A673 (cell line): ENCODE results near the gene SLC38A3. TPM values are rescaled to one million over a fixed set of nuclear protein-coding genes. Genes with fewer than 3 reads are reported as not detected.

Source experiments
- BruUV-seq: library from RNA; stranded (reverse); fragments of 400-500 nt; replicated peaks from 2 replicates; lab custom pipeline; 2021; lab: Mats Ljungman, UMichigan
- CTCF ChIA-PET: fragments of 300-600 bp; sonication (Branson Sonifier 250); formaldehyde crosslinking; loops from one replicate; lab custom pipeline; 2022; ENCODE audit warnings: antibody characterized with exemption; lab: Charles Lee
- POLR2A ChIA-PET: fragments of 300-600 bp; sonication (Branson Sonifier 250); formaldehyde crosslinking; loops from one replicate; lab custom pipeline; 2022; ENCODE audit warnings: antibody characterized with exemption; ENCODE audit not compliant: low non-redundant PET; lab: Charles Lee
- DNase-seq: peaks from one replicate; pipeline ENCODE4 v3.0.0-alpha.2; 2015; ENCODE audit warnings: low spot score
- H3K27ac ChIP-seq: fragments of 200-600 bp; sonication (generic); 2 replicates; pipeline ENCODE4 v1.5.1; 2016; ENCODE audit warnings: mixed run types, low read depth, mild to moderate bottlenecking, mixed read lengths, antibody characterized with exemption, low read length; ENCODE audit not compliant: poor library complexity, severe bottlenecking
- H3K27me3 ChIP-seq: fragments of 200-600 bp; sonication (generic); replicated peaks from 2 replicates; pipeline ENCODE4 v1.6.1; 2017; ENCODE audit warnings: mixed run types, low read depth, mild to moderate bottlenecking, mixed read lengths, antibody characterized with exemption, low read length; ENCODE audit not compliant: insufficient read depth, poor library complexity
- H3K36me3 ChIP-seq: fragments of 200-600 bp; sonication (generic); 2 replicates; pipeline ENCODE4 v1.6.1; 2016; ENCODE audit warnings: mixed run types, mild to moderate bottlenecking, mixed read lengths, antibody characterized with exemption, low read length; ENCODE audit not compliant: insufficient read depth, poor library complexity, severe bottlenecking
- H3K4me1 ChIP-seq: fragments of 200-600 bp; sonication (generic); 2 replicates; pipeline ENCODE4 v1.6.1; 2017; ENCODE audit warnings: mixed run types, mild to moderate bottlenecking, mixed read lengths, antibody characterized with exemption, low read length; ENCODE audit not compliant: insufficient read depth, poor library complexity, severe bottlenecking
- H3K4me3 ChIP-seq: fragments of 200-600 bp; sonication (generic); 2 replicates; pipeline ENCODE4 v1.5.1; 2016; ENCODE audit warnings: low read depth, mixed run types, mild to moderate bottlenecking, mixed read lengths, low read length; ENCODE audit not compliant: poor library complexity, severe bottlenecking
- H3K9me3 ChIP-seq: fragments of 200-600 bp; sonication (generic); 2 replicates; pipeline ENCODE4 v1.6.1; 2016; ENCODE audit warnings: mixed run types, low read depth, mild to moderate bottlenecking, mixed read lengths, antibody characterized with exemption, low read length; ENCODE audit not compliant: poor library complexity, severe bottlenecking
- CTCF ChIP-seq: fragments of 300-800, 200-600 bp; sonication (generic); conservative IDR thresholded peaks from 2 replicates; pipeline ENCODE4 v1.5.1; 2017; ENCODE audit warnings: low read depth, mild to moderate bottlenecking, antibody characterized with exemption, low read length, moderate library complexity, mixed read lengths
- EZH2 ChIP-seq: fragments of 200-600 bp; sonication (generic); IDR thresholded peaks from 2 replicates; pipeline ENCODE4 v1.6.1; 2017; ENCODE audit warnings: borderline replicate concordance, low read depth, mild to moderate bottlenecking, mixed read lengths, antibody characterized with exemption, low read length; ENCODE audit not compliant: poor library complexity, severe bottlenecking
- intact Hi-C: fragments of 100-400 bp; cut with micrococcal nuclease; formaldehyde crosslinking; loops from one replicate; pipeline ENCODE4 v1.10.0; 2022; ENCODE audit not compliant: unreplicated experiment
- total RNA-seq: library from RNA; stranded (reverse); gene quantifications from 2 replicates; pipeline ENCODE4 v1.2.3, GENCODE V29; 2021

The SLC38A3 gene
- total RNA-seq, 1 experiment from 2014 or later, result not detected

DNA sequence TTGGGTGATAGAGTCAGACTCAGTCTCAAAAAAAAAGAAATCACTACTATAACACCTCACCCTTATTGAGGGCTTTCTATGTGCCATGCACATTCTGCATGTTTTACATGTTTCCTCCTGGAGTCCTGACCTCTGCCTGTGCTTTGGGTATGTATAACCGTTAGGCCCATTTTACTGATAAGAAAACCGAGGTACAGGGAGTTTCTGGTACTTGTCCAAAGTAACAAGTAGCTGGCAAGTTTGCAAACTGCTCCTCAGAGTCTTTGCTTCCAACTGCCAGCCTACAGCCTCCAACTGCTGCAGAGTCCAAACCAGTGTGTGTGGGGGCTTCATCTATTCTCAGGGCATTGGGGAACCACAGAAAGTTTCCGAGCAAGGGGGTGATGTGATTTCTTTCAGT, 27.2 kb downstream of the SLC38A3 start:
- Histone ChIP-seq H3K27ac (no peak overlapping the region), H3K27me3 (no peaks in the 10 kb centered on the region), H3K36me3 (no peaks in the 10 kb centered on the region), H3K4me1 (peaks cover 8% of the 10 kb centered on the region), H3K4me3 (no peak overlapping the region), H3K9me3 (no peaks in the 10 kb centered on the region)
- intact Hi-C loops, result no loop called here
- DNase-seq, result no peak
- no peak for TF ChIP-seq CTCF
- no peak for TF ChIP-seq EZH2
- no TSS peak for BruUV-seq
- CTCF ChIA-PET, result no interaction called here
- POLR2A ChIA-PET, result no interaction called here

DNA sequence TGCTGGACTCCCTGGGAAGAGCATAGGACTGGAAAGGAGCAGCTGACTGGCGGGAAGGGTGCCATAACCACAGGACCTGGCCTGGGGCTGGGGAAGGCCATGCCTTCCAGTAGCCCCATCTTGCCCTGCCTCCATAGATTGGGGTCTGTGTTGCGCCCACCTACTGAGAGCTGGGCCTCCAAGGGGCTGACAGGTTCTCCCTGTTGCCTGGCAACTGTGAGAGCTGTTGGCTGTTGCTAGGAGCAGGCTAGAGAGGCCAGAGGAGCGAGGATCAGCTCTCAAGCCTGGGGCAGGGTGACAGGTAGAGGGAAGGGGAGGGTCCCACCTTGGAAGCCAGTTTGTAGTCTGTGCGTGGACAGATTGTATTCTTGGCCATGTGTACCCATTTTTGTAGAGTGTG, 28.1 kb downstream of the SLC38A3 start:
- POLR2A ChIA-PET, result no interaction called here
- DNase-seq, result no peak
- CTCF ChIA-PET, result interaction anchor here (0.6 kb wide), 2 partner anchors 26 to 1922 kb away, joined by 3 read pairs; no protein-coding TSS in a partner anchor
- Histone ChIP-seq H3K27me3 (no peaks in the 10 kb centered on the region), H3K4me1 (peaks cover 7% of the 10 kb centered on the region), H3K27ac (no peak overlapping the region), H3K36me3 (no peaks in the 10 kb centered on the region), H3K4me3 (no peak overlapping the region), H3K9me3 (no peaks in the 10 kb centered on the region)
- BruUV-seq, result no TSS peak
- intact Hi-C loops, result no loop called here
- TF ChIP-seq CTCF (no peak), EZH2 (no peak)

DNA sequence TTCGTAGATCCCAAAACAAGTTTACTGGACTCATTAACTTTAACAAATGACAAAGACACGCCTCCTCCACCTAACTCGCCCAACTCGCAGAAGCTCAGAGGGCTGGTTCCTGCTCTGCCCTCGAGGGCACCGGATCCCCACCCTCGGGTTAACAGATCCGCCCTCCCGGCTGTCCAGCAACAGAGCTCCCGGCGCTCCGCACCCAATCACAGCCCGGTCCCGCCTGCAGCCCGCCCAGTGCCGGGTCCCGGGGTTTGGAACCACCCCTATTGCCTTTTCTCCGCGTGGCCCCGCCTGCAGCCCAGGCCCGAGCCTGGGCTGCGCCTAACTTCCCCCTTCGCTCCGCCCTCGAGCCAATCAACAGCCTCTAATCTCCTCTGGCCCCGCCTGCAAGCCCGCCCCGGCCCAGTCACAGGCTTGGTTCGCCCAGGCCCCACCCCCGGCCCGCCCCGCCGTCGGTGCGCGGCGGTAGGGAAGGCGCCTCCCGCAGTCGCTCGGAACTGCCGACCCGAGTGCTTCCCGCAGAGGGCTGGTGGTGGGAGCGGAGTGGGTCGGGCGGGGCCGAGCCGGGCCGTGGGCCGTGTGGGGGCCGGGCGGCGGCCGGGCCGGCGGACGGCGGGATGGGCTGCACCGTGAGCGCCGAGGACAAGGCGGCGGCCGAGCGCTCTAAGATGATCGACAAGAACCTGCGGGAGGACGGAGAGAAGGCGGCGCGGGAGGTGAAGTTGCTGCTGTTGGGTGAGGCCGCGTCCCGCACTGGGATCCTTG, 30.8 kb downstream of the SLC38A3 start, which contains the start of gene GNAI2:
Gene GNAI2 (plus strand): TSS at position 489 of the 768 bp plus-strand sequence. CDS start 132 bp downstream, at position 621.
- Histone ChIP-seq H3K9me3 (no peaks in the 10 kb centered on the region), H3K27me3 (no peaks in the 10 kb centered on the region), H3K36me3 (no peaks in the 10 kb centered on the region), H3K4me1 (peaks cover 5% of the 10 kb centered on the region), H3K27ac (peak within 1 kb of the TSS; percentile 77), H3K4me3 (peak within 1 kb of the TSS; percentile 76)
- peak; percentile 95 for DNase-seq
- ChIA-PET POLR2A (no interaction called here), CTCF (interaction anchor here (0.6 to 1.3 kb wide), 3 partner anchors 10 to 41 kb away, joined by 3 to 5 read pairs (median 4); no protein-coding TSS in a partner anchor)
- TF ChIP-seq EZH2 (no peak), CTCF (no peak)
- intact Hi-C loops, result no loop called here
- no TSS peak for BruUV-seq
